ENCODE data around the gene TMEM82.
"Not testable (repeated sequence)": the region's sequence is repeated elsewhere in the genome, so short reads cannot be mapped to it uniquely, and the experiment has no call there.

Gene TMEM82

DNA sequence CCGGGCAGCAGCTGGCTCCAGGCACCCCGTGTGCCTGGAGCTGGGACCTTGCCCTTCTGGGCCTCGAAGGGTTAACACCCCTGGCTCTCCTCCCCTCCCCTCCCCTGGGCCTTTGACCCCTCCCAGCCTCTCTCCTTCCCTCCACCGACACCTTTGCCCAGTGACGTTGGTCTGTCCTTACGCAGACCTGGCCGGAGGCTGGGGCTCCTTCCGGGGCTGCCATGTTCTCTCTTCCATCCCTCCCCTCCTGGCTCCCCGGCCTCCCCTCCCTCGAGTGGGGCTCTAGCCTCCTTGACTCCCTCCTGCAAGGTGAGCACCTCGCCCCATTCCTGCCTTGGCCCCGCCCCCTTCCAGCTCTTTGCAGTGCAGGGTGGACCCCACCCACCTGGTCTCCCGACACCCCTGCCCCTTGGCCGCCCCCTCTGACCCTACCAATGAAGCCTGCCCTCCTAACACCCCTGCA, at the start of gene TMEM82:
TSS of gene TMEM82 (plus strand) at position 161 of the 463 bp plus-strand sequence. CDS start at position 222, 61 bp downstream.
- no peak for DNase-seq

DNA sequence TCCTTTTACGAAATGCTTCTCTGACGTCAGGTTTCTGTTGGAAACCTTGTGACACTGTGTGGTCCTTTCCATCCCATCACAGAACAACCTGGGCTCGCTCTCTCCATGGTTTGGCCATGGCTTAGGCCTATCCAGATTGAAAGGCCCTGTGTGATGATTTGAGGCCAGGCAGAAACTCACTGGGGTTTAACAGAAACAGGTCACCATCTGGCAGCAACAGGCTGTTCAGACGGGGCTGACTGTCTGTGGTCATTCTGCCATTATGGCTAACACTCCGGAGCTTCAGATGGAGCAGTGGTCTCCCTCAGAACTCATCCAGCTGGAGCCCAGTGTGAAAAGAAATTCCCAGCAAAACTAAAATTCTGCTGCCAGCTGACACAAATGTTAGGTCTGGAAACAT, 48.9 kb upstream of the TMEM82 start:
- no peak for DNase-seq

DNA sequence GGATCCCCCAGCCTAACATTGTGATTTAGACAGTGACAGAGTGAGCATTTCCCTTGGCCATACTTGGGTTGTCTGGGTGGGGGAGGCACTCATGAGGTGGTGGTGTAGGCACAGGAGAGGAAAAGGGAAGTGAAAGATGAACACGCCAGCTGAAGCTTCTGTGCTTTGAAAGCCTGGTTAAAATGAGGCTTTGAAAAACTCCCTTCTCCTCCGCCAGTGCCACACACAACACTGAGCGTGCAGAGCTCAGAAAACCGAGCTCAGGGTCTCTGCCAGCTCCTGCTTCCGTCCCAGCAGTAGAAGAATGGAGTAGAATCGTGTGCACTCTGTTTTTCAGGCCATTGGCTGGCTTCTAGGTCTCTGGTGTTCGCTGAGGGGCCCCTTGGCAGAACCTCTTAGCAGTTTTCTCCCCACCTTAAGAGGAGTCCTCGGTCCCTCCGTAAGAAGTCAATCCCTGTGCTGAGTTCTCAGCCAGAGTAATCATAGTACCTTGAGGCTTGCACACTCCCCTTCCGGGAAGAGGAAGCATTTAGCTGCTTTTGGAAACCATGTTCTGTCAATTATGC, 45.3 kb upstream of the TMEM82 start:
- DNase-seq: no peak

DNA sequence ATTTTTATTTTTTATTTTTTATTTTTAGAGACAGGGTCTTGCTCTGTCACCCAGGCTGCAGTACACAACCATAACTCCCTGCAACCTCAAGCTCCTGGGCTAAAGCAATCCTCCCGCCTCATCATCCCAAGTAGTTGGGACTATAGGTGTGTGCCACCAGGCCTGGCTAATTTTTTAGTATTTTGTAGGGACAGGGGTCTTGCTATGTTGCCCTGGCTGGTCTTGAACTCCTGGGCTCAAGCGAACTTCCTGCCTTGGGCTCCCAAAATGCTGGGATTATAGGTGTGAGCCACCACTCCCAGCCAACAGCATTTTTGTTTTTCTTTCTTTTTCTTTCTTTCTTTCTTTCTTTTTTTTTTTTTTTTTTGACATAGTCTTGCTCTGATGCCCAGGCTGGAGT, 44.1 kb upstream of the TMEM82 start:
- no peak for DNase-seq

DNA sequence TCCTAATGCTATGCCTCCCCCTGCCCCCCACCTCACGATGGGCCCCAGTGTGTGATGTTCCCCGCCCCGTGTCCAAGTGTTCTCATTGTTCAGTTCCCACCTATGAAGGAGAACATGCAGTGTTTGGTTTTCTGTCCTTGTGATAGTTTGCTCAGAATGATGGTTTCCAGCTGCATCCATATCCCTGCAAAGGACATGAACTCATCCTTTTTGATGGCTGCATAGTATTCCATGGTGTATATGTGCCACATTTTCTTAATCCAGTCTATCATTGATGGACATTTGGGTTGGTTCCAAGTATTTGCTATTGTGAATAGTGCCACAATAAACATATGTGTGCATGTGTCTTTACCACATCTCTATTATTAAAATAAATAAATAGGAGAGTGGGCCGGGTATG, 43.0 kb upstream of the TMEM82 start:
- not testable (repeated sequence) for DNase-seq

DNA sequence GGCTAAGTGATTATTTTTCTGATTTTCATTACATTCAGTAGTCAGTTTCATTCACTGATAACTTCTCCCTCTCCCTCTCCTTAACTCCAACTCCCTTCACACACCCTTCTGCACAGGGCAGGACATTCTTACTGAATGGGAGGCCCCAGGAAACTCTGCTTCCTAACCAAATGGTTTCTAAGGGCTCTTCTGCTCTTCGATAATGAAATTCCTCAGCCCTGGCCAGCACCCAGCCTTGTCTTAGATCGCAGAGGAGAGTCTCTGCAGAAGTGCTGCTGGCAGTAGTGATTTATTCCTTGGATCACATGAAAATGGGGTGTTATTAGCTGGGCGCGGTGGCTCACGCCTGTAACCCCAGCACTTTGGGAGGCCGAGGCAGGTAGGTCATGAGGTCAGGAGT, 41.8 kb upstream of the TMEM82 start:
- DNase-seq: no peak

DNA sequence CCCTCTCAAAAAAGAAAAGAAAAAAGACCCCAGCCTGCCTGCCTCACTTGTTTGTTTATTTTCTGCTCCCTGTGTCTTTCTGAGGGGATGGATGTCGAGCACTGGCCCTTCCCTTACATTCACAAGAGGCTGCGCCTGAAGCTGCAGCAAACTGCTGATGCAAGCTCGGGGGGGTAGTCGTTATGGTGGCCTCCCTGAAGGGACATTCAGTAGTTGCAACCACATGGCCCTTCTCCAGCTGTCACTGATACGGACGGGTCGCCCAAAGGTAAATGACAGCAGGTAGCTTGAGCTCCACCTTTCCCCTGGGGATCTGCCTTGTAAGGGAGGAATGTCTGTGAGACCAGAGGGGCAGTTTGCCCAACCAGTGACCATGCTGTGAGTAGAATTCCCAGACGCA, 40.5 kb upstream of the TMEM82 start:
- no peak for DNase-seq

DNA sequence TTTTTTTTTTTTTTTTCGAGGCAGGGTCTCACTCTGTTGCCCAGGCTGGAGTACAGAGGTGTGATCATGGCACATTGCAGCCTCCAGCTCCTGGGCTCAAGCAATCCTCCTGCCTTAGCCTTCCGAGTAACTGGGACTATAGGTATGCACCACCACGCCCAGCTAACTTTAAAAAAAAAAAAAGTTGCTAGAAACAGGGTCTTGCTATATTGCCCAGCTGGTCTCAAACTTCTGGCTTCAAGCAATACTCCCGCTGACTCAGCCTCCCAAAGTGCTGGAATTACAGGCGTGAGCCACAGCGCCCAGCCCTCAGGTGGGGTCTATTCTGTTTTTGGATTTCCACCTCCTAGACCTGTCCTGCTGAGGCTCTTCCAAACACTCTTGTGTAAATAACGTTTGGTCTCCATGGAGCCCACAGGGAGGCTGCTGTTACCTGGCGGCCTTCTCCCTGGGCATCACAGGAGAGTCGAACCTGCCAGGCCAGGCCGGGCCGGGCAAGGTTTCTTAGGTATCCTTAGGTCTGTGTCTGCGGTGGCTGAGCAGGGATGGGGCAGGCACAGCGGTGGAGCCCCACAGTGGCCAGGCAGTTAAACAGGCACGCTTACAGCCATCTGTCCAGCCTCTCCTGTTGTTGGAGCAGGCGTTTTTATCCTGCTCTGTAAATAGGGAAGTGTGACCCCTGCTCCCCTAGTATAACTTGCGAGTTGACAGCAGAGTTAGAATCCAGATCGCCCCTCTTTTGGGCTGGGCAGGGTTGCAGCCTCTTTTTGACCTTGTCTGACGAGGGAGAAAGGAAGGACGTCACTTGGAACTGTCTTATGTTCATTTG, 39.4 kb upstream of the TMEM82 start:
- DNase-seq: no peak

DNA sequence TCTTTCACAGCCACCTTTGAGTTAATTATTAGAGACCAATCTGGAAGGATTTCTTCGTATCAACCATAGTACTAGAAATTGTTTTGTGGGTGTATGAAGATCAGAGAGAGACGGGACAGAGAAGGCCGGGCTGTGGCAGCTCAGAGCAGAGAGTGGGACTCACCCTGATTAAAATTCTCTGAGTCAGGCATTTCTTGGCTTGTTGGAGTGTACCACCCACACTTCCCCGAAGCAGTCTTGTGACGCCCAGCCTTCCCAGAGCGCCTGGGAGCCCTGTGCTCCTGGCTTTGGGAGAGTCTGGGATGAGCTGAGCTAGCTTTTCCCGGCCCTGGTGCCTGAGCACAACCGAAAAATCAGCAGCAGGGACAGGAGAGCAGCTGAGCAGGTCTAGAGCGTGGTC, 38.7 kb upstream of the TMEM82 start:
- DNase-seq: no peak

DNA sequence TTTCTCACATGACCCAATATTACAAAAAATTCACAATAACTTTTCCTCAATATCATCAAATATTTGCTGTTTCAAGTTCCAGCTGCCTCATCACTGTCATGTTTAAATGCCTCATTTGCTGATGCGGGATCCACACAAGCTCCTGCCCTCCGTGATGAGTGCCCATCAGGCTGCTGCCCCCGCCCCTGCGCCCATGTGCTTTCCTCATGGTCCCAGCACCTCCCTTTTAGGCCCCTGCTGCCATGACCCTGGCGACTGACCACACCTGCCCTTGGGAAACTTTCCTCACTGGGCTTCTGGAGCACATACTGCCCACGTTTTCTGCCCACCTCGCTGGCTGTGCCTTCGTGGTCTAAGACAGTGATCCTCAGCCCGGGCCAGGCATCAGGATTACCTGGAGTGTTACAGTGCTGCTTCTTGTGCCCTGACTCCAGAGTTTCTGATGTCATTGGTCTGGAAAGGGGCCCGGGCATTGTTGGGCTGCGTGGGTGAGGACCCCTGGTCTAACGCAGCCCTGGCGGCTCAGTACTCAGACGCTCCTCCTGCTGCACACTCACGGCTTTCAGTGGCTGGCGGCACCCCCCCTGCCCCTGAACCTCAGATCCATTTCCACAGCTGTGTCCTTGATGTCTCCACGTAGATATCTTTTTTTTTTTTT, 37.6 kb upstream of the TMEM82 start:
- DNase-seq: no peak

DNA sequence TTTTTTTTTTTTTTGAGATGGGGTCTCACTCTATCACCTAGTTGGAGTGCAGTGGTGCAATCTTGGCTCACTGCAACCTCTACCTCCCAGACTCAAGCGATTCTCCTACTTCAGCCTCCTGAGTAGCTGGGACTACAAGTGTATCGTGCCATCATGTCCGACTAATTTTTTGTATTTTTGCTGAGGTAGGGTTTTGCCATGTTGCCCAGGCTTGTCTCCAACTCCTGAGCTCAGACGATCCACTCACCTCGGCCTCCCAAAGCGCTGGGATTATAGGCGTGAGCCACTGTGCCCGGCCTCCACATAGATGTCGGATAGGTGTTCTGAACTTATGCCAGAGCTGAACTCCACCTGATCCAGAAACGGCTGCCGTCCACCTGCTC, 37.1 kb upstream of the TMEM82 start:
- DNase-seq: no peak

DNA sequence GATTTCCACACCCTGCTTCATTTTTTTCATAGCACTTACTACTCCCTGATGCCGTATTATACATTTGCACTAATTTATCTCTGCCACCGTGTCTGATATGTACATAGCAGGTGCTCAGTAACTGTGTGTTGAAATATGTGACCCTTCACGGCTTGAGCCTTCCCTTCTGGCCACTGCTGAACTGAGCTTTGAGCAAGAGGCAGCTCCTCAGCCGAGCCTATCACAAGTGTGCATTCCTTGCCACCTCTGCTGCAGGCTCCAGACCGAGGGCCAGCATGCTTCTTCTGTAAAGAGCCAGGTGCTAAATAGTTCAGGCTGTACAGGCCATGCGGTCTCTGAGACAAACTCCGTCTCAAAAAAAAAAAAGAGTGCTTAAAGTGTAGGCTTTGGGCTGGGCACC, 35.5 kb upstream of the TMEM82 start:
- DNase-seq: no peak

DNA sequence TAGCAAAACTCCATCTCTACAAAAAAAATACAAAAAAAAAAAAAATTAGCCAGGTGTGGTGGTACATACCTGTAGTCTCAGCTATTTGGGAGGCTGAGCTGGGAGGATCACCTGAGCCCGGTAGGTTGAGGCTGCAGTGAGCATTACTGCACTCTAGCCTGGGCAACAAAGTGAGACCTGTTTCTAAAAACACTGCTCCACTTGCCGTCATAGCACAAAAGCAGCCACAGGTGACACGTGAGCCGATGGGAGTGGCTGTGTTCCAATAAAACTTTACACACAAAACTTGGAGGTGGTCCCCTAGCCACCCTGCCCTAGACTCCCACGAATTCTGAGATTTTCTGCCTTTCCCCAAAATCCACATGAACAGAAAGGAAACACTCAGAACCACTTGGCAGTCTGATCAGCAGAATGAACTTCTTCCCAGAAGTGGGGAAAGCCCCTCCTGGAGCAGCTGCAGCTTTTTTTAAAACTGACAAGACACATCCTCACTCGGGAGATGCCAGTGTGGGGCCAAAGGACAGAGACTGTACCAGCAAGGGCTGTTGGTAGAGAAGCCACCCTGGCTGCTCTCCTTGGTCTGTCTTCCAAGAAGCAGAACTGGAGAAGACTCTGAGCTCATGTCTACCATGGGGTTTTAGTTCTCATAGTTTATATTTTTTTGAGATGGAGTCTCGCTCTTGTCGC, 34.9 kb upstream of the TMEM82 start:
- no peak for DNase-seq

DNA sequence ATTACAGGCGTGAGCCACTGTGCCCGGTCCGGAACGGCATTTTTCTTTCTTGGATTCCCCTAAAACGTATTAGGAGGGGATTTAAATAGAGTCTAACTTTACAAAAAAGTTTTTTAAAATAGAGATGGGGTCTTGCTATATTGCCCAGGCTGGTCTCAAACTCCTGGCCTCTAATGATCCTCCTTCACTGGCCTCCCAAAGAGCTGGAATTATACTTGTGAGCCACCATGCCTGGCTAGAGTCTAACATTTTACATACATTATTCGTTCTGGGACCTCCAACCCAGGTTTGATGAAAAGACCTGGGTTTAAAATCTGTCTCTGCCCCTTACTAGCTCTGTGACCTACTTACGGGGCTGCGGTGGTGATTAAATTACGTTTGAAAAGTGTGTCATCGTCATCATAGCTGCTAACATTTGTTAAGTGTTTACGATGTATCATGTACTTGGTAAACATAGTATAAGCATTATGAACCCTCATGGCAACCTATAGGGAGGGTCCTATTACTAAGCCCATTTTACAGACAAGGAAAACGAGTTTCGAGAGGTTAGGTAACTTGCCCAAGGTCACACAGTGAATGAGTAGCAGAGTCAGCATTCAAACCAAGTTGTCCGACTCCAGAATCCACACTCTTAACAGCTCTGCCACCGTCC, 33.7 kb upstream of the TMEM82 start:
- DNase-seq: no peak

DNA sequence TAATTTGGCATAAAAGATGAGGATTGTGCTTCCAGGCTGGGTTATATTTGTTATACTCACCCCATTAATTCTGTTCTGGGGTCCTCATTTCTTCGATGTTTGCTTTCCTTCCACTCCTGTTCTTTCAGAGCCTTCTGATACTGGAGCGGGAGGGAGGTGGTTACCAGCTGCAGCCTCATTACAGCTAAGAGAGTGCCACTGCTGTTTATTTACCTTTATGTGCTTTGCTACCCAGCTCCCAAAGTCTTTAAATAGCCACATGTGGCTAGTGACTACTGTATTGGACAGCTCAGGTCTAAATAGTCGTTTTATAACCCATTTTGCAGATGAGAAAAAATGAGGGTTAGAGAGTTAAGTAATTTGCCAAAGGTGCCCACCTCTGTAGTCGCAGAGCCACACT, 33.1 kb upstream of the TMEM82 start:
- no peak for DNase-seq

DNA sequence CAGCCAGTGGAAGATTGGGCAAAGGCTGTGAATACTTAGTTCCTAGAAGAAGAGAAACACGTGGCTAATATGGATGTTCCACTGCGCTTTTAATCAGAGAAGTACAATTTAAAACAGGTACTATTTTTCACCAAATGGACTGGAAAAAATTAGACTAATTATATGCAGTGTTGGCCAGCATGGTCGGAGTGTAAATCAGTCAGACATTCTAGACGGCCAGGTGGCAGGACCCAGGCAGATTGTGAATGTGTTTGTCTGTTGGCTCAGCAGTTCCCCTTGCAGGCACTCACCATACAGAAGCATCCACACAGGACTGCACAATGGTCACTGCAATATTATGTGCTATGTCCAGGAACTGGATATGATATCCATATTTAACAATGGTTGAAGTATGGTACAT, 30.1 kb upstream of the TMEM82 start:
- DNase-seq: no peak

DNA sequence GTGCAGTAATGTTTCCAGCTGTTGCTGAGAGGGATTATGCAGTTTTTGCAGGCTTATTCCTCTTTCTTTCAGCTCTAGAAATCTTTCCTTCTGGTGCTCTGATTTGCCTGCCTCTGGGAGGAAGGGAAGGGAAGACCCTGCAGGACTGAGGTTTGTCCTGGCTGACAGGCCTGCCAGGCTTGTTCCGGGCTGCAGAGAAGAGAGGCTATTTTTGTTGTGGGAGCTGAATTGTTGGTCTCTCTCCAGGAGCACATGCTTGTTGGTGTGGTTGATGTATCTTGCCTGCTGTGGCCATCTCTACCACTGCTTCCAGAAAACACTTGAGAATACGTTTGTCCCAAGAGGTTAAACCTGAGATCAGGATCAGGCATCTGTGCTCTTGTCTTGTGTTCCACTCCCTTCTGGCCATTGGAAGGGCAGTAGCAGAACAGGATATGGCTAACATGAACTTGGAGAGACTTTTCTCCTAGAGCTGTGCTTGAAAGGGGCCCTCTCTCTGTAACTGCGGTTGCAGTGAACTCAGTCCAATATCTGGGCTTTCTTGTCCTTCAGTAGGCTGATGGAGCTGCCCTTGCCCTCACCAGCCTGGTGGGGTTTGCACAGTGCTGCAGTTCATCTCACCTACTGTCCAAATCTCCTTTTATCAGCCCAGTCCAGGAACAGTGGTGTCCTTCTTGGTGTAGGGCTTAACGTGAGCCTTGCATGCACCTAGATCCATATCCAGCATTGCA, 27.7 kb upstream of the TMEM82 start:
- no peak for DNase-seq

DNA sequence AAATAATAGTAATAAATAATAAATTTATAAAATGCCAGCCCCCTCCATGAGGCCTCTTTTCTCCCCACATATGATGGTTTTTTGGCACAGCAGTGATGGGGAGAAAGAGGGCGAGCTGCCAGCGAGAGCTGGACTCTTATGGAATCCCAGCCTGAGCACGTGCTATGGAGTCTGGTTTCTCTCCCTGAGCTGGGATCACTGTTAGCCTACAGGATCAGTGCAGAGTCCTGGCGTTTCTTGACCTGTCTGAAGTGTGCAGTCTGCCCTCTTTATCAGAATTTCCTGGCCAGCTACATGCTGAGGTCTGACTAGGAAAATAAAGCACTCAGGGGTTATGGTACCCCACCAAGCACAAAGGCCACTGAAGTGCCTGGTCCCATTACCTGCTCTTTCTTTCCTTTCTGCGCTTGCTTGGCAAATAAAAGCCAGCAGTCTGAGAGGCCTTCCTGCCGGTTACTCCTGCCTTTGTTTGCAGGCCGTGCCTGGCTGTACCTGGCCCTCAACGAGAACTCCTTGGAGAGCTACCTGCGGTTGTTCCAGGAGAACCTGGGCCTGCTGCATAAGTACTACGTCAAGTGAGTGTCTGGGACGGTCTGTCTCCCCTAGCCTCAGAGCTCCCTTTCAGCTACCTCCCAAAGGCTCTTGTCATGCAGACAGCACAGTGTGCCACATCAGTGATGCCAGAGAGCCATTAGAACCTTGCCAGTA, 24.7 kb upstream of the TMEM82 start:
- DNase-seq: no peak

DNA sequence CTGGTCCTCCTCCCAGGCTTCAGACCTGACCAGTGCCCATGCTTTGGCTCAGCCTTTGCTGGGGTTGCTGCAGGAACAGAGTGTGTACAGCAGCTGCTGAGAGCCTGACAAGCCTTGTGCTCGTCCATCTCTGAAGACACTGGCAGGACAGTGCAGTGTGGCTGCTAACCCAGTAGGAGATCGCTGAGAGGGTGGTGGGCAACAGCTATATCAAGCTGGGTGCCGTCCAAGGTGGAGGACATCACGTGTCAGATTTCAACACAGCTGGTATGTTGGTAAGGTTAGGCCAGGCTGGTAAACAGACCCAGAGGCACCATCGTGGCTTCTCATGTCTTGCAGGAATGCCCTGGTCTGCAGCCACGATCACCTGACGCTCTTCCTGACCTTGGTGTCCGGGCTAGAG, 24.1 kb upstream of the TMEM82 start:
- DNase-seq: no peak

DNA sequence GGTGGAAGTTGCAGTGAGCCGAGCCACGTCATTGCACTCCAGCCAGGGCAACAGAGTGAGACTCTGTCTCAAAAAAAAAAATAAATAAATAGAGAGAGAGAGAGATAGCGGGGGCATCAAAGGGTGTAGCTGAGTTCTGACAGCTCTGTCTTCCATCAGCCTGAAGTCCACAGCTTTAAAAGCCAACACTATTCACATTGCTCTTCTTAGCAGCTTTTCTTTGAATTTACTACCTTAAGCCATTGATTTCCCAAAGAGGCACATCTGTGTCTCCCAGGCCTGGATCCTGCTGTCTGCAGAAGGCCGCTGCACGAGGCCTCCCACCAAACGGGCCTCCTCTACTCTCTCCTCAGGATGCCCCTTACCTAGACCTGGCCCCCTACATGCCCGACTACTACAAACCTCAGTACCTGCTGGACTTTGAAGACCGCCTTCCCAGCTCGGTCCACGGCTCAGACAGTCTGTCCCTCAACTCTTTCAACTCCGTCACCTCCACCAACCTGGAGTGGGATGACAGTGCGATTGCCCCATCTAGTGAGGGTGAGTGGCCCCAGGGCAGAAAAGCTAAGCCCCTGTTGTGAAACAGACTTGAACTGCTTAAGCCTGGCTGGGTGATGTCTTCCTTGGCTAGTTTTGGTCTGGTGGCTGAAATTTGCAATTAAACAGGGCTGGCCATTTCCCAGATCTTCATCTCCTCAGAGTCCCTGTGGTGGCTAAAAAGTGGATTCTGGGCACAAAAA, 22.7 kb upstream of the TMEM82 start:
- DNase-seq: no peak

DNA sequence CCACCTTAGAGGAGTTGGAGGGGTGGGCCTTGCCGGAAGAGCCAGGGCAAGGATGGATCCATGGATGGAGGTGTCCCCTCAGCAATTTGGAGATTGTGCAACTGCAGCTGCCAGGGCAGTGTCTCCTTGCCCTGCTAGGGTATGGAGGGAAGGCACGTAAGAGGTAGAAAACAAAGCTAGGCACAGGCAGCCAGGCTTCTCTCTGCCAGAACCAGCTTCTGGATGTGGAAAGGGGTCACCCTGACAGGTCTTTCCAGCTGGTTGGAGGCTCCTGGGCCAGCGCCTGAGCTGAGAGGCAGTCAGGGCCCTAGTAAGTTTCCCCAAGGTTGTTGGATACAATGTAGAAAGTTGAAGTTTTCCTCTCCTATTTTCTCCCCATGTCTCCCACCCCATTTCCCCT, 21.4 kb upstream of the TMEM82 start:
- no peak for DNase-seq

All from activated CD4-positive, alpha-beta T cell treated with anti-CD3 and anti-CD28 coated beads for 1 hour (primary cell).